HL-60 (cell line): ENCODE results near the gene PTPN1.

ENCODE experiments used
- GABPA ChIP-seq: IDR thresholded peaks from 2 replicates; pipeline ENCODE4 v1.6.1; 2012; ENCODE audit warnings: low read depth
- POLR2AphosphoS5 ChIP-seq: IDR thresholded peaks from 2 replicates; pipeline ENCODE4 v1.6.1; 2012; ENCODE audit warnings: low read depth
- SPI1 ChIP-seq: IDR thresholded peaks from 2 replicates; pipeline ENCODE4 v1.6.1; 2012; ENCODE audit warnings: low read depth, mild to moderate bottlenecking, borderline replicate concordance
- TF ChIP-seq, protein P1 (sequence below): IDR thresholded peaks from one replicate; pipeline ENCODE4 v1.5.1; 2011; ENCODE audit warnings: low read length, control low read depth, inconsistent platforms; ENCODE audit not compliant: insufficient read depth
- TF ChIP-seq, protein P2 (sequence below): IDR thresholded peaks from 2 replicates; pipeline ENCODE4 v1.6.1; 2012; ENCODE audit warnings: low read depth; ENCODE audit not compliant: insufficient replicate concordance

DNA sequence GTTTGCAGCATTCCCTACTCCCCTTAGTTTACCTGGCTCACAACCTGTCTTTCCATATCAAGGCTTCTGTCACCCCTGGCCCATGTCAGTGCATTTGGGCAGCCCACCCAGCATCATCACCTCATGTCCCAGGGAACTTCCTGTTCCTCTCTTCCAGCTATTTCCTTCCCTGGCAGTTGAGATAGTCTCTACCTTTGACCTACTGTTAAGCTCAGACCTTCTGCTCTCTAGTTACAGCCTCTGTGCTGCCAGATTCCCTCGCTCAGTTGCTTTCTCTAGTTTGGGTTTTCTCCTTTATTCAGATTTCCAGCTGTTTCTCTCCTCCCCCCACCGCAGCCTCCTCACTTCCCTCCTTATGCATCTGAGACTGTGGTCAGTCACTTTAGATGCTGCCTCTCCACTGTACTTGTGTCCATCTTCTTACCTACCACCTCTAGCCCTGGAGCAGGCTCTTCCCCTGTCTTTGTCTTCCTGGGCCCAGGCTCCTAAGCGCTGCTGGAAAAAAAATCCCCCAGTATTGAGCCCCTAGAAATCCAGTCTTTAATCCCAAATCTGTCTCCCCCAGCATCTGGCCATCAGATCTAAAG is 16.3 kb downstream of the PTPN1 start:
- TF ChIP-seq, protein P1, sequence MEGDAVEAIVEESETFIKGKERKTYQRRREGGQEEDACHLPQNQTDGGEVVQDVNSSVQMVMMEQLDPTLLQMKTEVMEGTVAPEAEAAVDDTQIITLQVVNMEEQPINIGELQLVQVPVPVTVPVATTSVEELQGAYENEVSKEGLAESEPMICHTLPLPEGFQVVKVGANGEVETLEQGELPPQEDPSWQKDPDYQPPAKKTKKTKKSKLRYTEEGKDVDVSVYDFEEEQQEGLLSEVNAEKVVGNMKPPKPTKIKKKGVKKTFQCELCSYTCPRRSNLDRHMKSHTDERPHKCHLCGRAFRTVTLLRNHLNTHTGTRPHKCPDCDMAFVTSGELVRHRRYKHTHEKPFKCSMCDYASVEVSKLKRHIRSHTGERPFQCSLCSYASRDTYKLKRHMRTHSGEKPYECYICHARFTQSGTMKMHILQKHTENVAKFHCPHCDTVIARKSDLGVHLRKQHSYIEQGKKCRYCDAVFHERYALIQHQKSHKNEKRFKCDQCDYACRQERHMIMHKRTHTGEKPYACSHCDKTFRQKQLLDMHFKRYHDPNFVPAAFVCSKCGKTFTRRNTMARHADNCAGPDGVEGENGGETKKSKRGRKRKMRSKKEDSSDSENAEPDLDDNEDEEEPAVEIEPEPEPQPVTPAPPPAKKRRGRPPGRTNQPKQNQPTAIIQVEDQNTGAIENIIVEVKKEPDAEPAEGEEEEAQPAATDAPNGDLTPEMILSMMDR: no peak
- TF ChIP-seq POLR2AphosphoS5: no peak
- TF ChIP-seq, protein P2, sequence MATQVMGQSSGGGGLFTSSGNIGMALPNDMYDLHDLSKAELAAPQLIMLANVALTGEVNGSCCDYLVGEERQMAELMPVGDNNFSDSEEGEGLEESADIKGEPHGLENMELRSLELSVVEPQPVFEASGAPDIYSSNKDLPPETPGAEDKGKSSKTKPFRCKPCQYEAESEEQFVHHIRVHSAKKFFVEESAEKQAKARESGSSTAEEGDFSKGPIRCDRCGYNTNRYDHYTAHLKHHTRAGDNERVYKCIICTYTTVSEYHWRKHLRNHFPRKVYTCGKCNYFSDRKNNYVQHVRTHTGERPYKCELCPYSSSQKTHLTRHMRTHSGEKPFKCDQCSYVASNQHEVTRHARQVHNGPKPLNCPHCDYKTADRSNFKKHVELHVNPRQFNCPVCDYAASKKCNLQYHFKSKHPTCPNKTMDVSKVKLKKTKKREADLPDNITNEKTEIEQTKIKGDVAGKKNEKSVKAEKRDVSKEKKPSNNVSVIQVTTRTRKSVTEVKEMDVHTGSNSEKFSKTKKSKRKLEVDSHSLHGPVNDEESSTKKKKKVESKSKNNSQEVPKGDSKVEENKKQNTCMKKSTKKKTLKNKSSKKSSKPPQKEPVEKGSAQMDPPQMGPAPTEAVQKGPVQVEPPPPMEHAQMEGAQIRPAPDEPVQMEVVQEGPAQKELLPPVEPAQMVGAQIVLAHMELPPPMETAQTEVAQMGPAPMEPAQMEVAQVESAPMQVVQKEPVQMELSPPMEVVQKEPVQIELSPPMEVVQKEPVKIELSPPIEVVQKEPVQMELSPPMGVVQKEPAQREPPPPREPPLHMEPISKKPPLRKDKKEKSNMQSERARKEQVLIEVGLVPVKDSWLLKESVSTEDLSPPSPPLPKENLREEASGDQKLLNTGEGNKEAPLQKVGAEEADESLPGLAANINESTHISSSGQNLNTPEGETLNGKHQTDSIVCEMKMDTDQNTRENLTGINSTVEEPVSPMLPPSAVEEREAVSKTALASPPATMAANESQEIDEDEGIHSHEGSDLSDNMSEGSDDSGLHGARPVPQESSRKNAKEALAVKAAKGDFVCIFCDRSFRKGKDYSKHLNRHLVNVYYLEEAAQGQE: no peak
- TF ChIP-seq GABPA: no peak
- TF ChIP-seq SPI1: no peak
